Activated CD8-positive, alpha-beta memory T cell treated with anti-CD3 and anti-CD28 coated beads for 1 hour (primary cell): ENCODE results near the gene TMEM63B.
"Not testable (repeated sequence)": the region's sequence is repeated elsewhere in the genome, so short reads cannot be mapped to it uniquely, and the experiment has no call there.

Experiments
- DNase-seq, 2 donors: peaks; one replicate each; pipeline ENCODE4 v3.0.0-alpha.2; 2020; ENCODE audit warnings: low read depth in 1 of 2; ENCODE audit errors: extremely low read depth in 1 of 2

TMEM63B gene

GRCh38 chr6:44127186-44128019, at the start of gene TMEM63B, which contains the start of gene MRPL14:
TMEM63B (plus strand) TSS chr6:44127554; CDS start chr6:44134585, 7,031 bp downstream.
MRPL14 (minus strand) TSS chr6:44127452; CDS start chr6:44116611, 10,841 bp downstream.
- DNase-seq: peak; percentile 55 to 92

- DNase-seq: no peak
Measured at GRCh38 chr6:44078219-44078826, 49.0 kb upstream of the TMEM63B start.

GRCh38 chr6:44078827-44079671, 48.3 kb upstream of the TMEM63B start:
- DNase-seq: peak; percentile 27 to 35

GRCh38 chr6:44079672-44080071, 47.7 kb upstream of the TMEM63B start:
- no peak for DNase-seq

- DNase-seq: no peak
Measured at GRCh38 chr6:44080561-44081521, 46.5 kb upstream of the TMEM63B start.

- no peak for DNase-seq
Measured at GRCh38 chr6:44081753-44082152, 45.6 kb upstream of the TMEM63B start.

GRCh38 chr6:44082872-44083321, 44.5 kb upstream of the TMEM63B start:
- DNase-seq: no peak

GRCh38 chr6:44084231-44085014, 42.9 kb upstream of the TMEM63B start:
- DNase-seq: no peak

- DNase-seq: no peak
Measured at GRCh38 chr6:44085219-44085618, 42.1 kb upstream of the TMEM63B start.

GRCh38 chr6:44086931-44087574, 40.3 kb upstream of the TMEM63B start:
- no peak for DNase-seq

- DNase-seq: no peak
Measured at GRCh38 chr6:44087623-44088022, 39.7 kb upstream of the TMEM63B start.

- no peak for DNase-seq
Measured at GRCh38 chr6:44088827-44089590, 38.3 kb upstream of the TMEM63B start.

GRCh38 chr6:44090465-44090864, 36.9 kb upstream of the TMEM63B start:
- no peak for DNase-seq

GRCh38 chr6:44091356-44091755, 36.0 kb upstream of the TMEM63B start:
- DNase-seq: not testable (repeated sequence)

GRCh38 chr6:44091981-44092884, 35.1 kb upstream of the TMEM63B start:
- no peak for DNase-seq

GRCh38 chr6:44093066-44093465, 34.3 kb upstream of the TMEM63B start:
- no peak for DNase-seq
